C4-2B (cell line): ENCODE data around the gene SLC8A2.

ENCODE experiments used
- CTCF ChIP-seq: fragments of 450-650 bp; conservative IDR thresholded peaks from 2 replicates; pipeline ENCODE4 v1.5.1; 2017; ENCODE audit warnings: mild to moderate bottlenecking
- ZFX ChIP-seq: fragments of 450-650 bp; IDR thresholded peaks from 2 replicates; pipeline ENCODE4 v1.6.1; 2017

GRCh38 chr19:47467914-47468313 lies 3.8 kb downstream of the SLC8A2 start:
- TF ChIP-seq CTCF (no peak), ZFX (no peak)
